CD4-positive, alpha-beta T cell treated with Interleukin-15 for 1 hour (primary cell): ENCODE measurements around the gene ERG28.
A peak's percentile ranks its signal among the peaks of the same experiment; 100 is the strongest.
"Not testable (repeated sequence)": the region's sequence is repeated elsewhere in the genome, so short reads cannot be mapped to it uniquely, and the experiment has no call there.

ENCODE experiments used
- DNase-seq: peaks from one replicate; pipeline ENCODE4 v3.0.0-alpha.2; 2020

Gene ERG28

DNA sequence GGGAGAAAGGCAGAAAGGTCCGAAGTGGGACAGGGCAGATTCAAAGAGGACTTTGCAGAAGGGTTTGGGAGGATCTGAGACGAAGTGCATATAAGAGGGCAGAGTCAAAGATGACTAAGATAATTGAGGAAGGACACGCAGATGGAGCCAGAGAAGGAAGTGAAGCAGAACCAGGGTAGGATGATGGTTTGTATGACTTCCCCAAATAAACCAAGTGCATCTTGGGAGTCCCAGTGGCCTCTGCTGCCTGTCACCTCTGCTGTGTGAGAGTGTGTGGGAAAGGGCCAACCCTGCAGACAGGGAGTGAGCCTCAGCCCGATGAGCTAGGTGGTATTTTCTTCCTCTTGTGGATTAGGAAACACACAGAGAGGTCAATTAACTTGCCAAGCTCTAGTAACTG is 45.5 kb downstream of the ERG28 start:
- peak; percentile 72 for DNase-seq

GRCh38 chr14:75614179-75614578 is 46.5 kb downstream of the ERG28 start:
- peak; percentile 43 for DNase-seq

DNA sequence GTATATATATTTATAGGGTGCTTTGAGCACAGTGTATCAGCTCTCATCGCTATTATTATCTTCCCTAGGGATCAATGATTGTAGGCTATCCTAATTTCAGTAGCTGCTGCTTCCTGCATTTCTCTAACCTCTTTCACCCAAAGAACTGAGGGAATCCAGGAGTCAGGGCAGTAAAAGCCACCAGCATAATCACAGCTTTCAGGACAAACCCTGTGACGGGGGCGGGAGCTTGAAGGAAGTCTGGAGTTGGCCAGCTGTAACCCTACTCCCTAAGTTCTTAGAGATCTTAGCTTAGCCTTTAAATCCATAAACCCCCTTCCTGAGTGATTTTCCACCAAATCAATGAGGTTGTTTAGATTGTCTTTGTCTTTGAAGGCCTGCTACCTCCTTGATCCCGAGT is 48.5 kb downstream of the ERG28 start:
- no peak for DNase-seq

GRCh38 chr14:75610834-75611233 is 49.8 kb downstream of the ERG28 start:
- DNase-seq = no peak

DNA sequence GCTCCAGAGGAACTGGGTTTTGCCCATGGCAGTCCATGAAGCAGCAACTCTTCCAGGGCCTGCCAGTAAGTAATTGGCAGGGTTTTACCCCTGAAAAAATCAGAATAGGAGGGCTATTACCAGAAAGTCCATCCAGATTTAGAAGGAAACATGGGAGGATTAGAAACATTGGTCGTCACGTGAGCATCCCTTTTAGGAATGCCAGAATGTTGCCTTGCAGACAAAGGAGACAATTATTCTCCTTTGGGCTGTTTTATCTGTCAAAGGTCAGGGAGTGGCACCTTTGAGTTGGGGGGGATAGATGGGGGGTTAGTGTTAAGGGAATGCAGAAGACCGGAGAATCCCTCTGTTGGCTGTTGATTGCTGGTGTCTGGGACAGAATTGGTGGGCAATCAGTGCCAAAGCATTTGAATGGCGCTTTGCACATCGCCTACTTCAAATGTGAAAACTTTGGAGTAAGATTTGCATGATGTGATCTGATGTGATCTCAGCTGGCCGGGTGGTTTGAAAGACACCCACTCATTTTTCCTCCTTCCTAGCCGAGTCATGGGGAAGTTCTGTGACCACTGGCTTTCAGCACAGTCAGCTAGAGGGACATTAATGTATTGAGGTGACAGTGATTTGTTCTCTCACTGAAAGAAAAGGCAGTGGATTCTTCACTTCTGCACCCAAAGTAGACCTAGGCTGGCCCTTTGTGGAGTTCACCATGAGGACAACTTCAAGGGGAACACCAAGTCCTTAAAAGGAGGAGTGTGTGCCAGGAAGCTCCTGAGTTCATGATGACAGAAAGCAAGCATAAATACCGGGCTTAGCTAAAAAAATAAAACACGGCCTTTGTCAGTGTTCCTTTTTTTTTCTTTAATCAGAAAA is 50.8 kb downstream of the ERG28 start:
- DNase-seq = peak; percentile 34

DNA sequence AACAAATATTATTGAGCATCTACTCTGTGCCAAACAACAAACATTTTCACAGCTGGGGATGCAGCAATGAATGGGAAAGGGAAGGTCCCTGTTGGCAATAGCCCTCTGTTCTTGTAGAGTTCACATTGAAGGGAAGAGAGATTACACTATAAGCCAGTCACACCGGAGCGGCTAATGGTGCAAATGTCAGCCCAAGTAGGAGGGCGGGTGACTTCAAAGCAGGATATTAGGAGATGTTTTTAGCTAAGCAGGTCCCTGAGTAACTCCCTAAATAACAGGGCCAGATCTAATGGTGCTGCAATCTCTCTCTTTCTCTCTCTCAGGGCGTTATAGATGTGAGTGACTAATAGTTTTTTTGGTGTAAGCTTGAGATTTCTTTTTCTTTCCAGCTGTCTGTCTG is 51.6 kb downstream of the ERG28 start:
- no peak for DNase-seq

DNA sequence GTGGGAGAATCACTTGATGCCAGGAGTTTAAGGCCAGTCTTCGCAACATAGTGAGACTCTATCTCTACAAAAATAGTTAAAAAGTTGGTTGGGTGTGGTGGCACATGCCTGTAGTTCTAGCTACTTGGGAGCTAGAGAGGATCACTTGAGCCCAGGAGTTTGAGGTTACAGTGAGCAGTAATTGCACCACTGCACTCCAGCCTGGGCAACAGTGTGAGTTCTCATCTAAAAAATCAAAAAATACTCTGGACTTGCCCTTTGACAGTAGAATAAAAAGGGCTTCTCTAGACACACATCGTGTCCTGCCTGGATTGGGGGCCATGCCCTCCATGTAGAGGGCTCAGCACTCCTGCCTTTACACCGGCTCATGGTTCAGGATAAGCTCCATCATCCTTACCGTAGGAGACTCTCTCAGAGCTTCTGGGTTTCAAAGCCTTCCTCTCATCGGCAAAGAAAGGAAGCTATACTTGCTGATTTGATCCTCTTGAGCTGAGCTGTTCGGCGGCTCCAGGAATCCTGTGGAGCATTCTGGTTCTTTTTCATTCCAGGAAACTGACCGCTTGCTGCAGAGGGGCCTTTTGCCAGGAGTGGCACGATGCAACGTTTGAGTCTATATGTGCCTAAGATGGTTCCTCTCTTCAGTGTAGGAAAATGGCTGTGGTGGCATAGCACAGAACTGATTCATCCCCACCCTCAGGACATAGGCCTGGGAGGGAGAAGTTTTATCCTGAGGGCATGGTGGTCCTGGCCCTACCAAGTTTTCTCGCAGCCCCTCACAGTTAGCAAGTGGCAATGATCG is 52.6 kb downstream of the ERG28 start:
- DNase-seq = no peak

DNA sequence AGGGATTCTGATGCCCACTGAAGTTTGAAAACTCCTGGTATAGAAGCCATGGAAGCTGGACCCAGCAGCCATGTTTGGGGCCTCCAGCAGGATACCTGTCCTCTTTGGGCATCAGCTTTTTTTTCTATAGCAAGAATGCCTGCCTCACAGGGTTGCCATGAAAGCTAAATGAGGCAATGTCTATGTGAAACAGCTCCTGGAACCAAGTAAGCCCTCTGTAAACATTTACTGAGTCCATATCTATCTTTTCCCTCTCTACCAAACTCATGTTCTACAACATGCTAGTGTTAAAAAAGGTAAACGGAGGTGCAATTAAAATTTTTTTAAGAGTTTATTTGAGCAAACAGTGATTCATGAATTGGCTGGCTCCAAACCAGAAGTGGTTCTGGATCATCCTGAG is 53.6 kb downstream of the ERG28 start:
- no peak for DNase-seq

- DNase-seq = no peak
Measured at GRCh38 chr14:75605916-75606315, 54.8 kb downstream of the ERG28 start.

DNA sequence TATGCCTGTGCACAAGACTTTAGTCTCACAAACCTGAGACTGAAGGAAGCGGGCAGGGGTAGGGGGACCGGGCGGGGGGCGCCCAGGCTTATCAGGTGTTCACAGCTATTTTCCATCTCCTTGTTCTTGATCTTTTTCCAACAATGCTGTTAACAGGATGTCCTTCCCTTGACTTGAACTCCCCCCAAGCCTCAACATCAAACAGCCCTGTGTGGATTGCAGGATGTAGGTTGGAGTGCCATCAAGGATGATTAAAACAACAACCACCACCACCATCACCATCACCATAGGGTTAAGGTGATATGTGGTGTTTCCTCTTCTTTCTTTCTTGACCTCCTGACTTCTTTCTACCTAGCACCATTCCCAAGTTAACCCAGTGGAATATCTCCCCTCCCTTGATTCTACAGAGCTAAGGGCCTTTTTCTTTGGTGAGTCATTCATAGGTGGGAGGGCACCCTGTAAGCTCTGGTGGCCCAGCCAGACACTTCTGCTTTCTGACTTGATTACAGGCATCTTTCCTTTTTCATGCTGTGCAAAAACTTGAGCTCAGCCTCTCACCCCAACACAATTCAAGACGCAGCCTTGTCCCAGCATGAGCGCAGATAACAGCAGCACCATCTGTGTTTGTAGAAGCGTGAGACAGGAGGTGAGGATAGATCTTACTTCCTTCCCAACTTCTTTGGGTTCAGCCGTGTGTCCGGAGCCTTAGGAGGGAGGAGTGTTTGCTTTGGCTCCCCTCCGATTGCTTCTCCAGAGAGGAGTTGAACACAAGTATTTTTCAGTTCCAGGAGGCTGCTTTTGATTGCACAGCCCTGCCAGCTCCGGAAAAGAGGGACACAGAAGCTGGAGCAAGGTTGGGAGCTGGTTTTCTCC is 55.5 kb downstream of the ERG28 start:
- peak; percentile 28 for DNase-seq

- DNase-seq = no peak
Measured at GRCh38 chr14:75602503-75602902, 58.2 kb downstream of the ERG28 start.

GRCh38 chr14:75601061-75601460 is 59.6 kb downstream of the ERG28 start:
- not testable (repeated sequence) for DNase-seq

GRCh38 chr14:75600100-75600499 is 60.6 kb downstream of the ERG28 start:
- DNase-seq = not testable (repeated sequence)
